ENCODE results near the gene PTPRK.

PTPRK gene

DNA sequence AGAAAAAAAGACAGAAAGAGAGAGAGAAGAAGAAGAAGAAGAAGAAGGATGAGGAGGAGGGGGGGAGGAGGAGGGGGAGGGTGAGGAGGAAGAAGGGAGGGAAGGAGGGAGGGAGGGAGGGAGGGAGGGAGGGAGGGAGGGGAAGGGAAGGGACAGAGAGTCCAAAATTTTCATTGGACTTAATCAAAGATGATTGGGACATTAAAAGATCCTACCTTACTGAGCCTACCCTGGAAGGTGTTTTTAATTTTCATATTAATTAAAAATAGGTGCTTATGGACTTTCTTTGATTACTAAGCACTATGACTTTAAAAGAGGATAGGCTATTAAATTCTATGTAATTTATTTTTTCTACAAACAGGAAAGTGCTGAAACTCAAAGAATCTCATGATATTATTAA is 319.6 kb downstream of the PTPRK start:
- H3K27me3 ChIP-seq (ENCODE audit: control insufficient read depth in 5 of 5, insufficient read depth in 4 of 5, low read length in 5 of 5), result no peaks in the 10 kb centered on the region
- H3K4me1 ChIP-seq (ENCODE audit: control insufficient read depth in 5 of 5, insufficient read depth in 5 of 5, low read length in 5 of 5), result peaks cover 0 to 12% (median 4%) of the 10 kb centered on the region in 5 donors
- H3K9ac ChIP-seq (ENCODE audit: low read length in 5 of 5), result no peak overlapping the region
- no peak overlapping the region for H3K27ac ChIP-seq (ENCODE audit: low read depth, low read length)
- no peak overlapping the region for H3K4me3 ChIP-seq (ENCODE audit: low read depth in 1 of 5, low read length in 5 of 5)
- H3K9me3 ChIP-seq (ENCODE audit: control insufficient read depth in 5 of 5, low read length in 5 of 5), result no peaks in the 10 kb centered on the region
- H3K36me3 ChIP-seq (ENCODE audit: control insufficient read depth in 5 of 5, insufficient read depth in 5 of 5, low read length in 5 of 5), result no peaks in the 10 kb centered on the region

DNA sequence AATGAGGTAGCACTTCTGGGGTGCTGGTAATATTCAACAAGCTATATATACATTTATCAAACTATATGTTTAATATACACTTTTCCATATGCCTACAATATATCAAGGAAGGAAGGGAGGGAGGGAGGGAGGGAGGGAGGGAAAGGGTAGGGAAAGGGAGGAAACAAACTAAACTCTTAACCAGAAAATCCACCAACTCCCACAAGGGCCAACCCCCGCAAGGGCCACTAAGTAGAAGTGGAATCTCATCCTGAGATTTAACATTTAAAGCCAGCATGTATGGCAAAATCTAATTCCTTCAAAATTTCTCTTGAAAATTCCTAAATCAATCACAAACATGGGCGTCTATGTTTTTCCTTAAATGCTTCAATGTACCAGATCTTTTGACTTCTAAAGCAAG is 320.9 kb downstream of the PTPRK start:
- Histone ChIP-seq H3K27me3 (ENCODE audit: control insufficient read depth in 5 of 5, insufficient read depth in 4 of 5, low read length in 5 of 5) (no peaks in the 10 kb centered on the region), H3K9ac (ENCODE audit: low read length in 5 of 5) (no peak overlapping the region), H3K4me1 (ENCODE audit: control insufficient read depth in 5 of 5, insufficient read depth in 5 of 5, low read length in 5 of 5) (peaks cover 0 to 2% (median 0%) of the 10 kb centered on the region in 5 donors), H3K4me3 (ENCODE audit: low read depth in 1 of 5, low read length in 5 of 5) (no peak overlapping the region), H3K27ac (ENCODE audit: low read depth, low read length) (no peak overlapping the region), H3K9me3 (ENCODE audit: control insufficient read depth in 5 of 5, low read length in 5 of 5) (no peaks in the 10 kb centered on the region), H3K36me3 (ENCODE audit: control insufficient read depth in 5 of 5, insufficient read depth in 5 of 5, low read length in 5 of 5) (no peaks in the 10 kb centered on the region)

DNA sequence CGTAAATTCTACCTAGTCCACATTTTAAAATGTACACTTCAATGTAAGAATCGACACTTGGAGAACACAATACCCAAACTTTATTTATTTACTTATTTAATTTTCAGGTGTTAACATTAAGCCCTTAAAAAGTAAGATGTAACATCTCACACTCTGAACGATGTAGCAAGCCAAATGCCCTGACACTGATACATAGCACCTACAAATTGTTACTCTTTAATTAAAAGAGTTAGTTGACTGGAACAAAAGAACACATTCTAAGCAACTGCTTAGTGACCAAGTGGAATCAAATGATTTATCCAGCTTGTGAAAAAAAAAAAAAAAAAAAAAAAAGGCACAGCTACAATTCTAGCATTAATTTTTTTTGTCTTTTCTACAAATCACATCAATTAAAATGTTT is 327.4 kb downstream of the PTPRK start:
- H3K27ac ChIP-seq (ENCODE audit: low read depth, low read length), result no peak overlapping the region
- no peaks in the 10 kb centered on the region for H3K4me1 ChIP-seq (ENCODE audit: control insufficient read depth in 5 of 5, insufficient read depth in 5 of 5, low read length in 5 of 5)
- H3K36me3 ChIP-seq (ENCODE audit: control insufficient read depth in 5 of 5, insufficient read depth in 5 of 5, low read length in 5 of 5), result no peaks in the 10 kb centered on the region
- no peak overlapping the region for H3K4me3 ChIP-seq (ENCODE audit: low read depth in 1 of 5, low read length in 5 of 5)
- H3K9me3 ChIP-seq (ENCODE audit: control insufficient read depth in 5 of 5, low read length in 5 of 5), result no peaks in the 10 kb centered on the region
- no peak overlapping the region for H3K9ac ChIP-seq (ENCODE audit: low read length in 5 of 5)
- no peaks in the 10 kb centered on the region for H3K27me3 ChIP-seq (ENCODE audit: control insufficient read depth in 5 of 5, insufficient read depth in 4 of 5, low read length in 5 of 5)

DNA sequence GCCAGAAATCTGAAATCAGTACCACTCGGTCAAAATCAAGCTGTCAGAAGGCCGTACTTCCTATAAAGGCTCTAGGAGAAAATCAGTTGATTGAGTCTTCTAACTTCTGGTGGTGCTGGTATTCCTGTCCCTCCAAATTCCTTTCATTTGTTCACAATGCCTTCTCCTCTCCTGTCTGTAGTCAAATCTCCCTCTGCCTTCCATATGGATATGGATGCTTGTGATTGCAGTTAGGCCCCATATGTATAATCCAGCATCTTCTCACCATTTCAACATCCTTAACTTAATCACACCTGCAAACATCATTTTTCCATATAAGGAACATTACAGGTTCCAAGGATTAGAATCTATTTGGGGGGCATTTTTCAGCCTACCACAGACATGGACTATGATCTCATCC is 331.7 kb downstream of the PTPRK start:
- Histone ChIP-seq H3K36me3 (ENCODE audit: control insufficient read depth in 5 of 5, insufficient read depth in 5 of 5, low read length in 5 of 5) (peaks cover 0 to 6% (median 4%) of the 10 kb centered on the region in 5 donors), H3K9ac (ENCODE audit: low read length in 5 of 5) (no peak overlapping the region), H3K9me3 (ENCODE audit: control insufficient read depth in 5 of 5, low read length in 5 of 5) (no peaks in the 10 kb centered on the region), H3K4me3 (ENCODE audit: low read depth in 1 of 5, low read length in 5 of 5) (no peak overlapping the region), H3K27me3 (ENCODE audit: control insufficient read depth in 5 of 5, insufficient read depth in 4 of 5, low read length in 5 of 5) (no peaks in the 10 kb centered on the region), H3K27ac (ENCODE audit: low read depth, low read length) (no peak overlapping the region), H3K4me1 (ENCODE audit: control insufficient read depth in 5 of 5, insufficient read depth in 5 of 5, low read length in 5 of 5) (no peaks in the 10 kb centered on the region)

DNA sequence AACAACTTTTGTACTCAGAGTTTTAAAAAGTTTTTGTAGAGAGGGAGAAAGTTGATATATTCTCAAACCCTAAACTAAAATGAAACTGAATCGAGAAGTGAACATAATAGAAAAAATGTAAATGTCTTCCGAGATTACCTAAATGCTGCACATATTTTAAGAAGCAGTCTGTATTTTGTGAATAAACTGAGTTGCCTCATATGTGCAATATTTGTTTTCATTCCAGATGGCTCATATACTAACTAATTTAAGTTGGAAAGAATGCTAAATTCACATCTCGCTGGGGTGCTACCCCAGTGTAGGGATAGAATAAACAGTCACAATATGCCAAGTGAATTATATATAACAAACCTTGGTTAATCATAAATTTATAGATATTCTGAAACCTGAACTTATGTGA is 333.7 kb downstream of the PTPRK start:
- peaks cover 0 to 6% (median 4%) of the 10 kb centered on the region in 5 donors for H3K36me3 ChIP-seq (ENCODE audit: control insufficient read depth in 5 of 5, insufficient read depth in 5 of 5, low read length in 5 of 5)
- no peak overlapping the region for H3K27ac ChIP-seq (ENCODE audit: low read depth, low read length)
- no peaks in the 10 kb centered on the region for H3K27me3 ChIP-seq (ENCODE audit: control insufficient read depth in 5 of 5, insufficient read depth in 4 of 5, low read length in 5 of 5)
- no peaks in the 10 kb centered on the region for H3K4me1 ChIP-seq (ENCODE audit: control insufficient read depth in 5 of 5, insufficient read depth in 5 of 5, low read length in 5 of 5)
- no peak overlapping the region for H3K9ac ChIP-seq (ENCODE audit: low read length in 5 of 5)
- H3K4me3 ChIP-seq (ENCODE audit: low read depth in 1 of 5, low read length in 5 of 5), result no peak overlapping the region
- no peaks in the 10 kb centered on the region for H3K9me3 ChIP-seq (ENCODE audit: control insufficient read depth in 5 of 5, low read length in 5 of 5)

DNA sequence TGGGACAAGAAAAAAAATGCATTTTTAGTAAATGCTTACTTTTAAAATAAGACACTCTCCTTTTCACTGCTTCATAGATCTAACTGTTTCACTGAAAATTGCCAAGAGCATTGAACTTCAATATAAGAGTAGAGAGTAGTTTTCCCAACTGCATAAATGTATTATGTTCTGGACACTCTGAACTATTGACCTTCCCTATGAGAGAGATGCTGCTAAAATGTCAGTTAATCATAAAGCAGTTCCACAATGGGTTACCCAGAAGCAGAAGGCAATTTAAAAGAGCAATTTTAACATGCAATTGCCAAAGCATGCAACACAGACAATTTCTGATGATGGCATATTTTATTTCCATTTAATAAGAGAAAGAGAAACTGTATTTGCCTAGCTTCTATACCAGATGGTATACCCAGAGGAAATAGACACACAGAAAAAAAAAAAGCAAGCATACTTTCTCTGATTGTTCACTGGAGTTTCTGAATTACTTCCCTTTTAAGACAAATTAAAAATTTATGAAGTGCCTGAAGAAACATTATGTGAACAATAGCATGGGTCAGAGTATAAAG is 340.4 kb downstream of the PTPRK start:
- no peaks in the 10 kb centered on the region for H3K27me3 ChIP-seq (ENCODE audit: control insufficient read depth in 5 of 5, insufficient read depth in 4 of 5, low read length in 5 of 5)

DNA sequence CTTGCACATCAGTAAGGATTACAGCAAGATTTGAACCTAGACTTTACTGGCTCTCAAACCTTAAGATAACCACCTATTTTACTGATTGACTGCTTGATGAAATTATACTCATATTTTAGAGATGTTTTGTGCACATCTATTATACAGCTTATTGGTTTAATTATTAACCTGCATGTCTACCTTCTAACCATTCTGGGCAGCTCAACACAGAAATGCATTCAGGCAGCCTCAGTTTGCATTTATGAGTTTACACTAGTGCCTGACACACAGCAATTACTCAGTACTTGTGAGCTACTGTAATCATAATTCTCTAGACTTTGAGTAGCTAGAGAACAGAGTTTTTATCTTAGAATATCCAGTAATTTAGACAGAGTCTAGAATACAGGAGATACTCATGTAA is 345.7 kb downstream of the PTPRK start:
- no peak overlapping the region for H3K9ac ChIP-seq (ENCODE audit: low read length in 5 of 5)

More for the DNA sequence above, 340.4 kb downstream of the PTPRK start:
- Histone ChIP-seq H3K4me1 (ENCODE audit: control insufficient read depth in 5 of 5, insufficient read depth in 5 of 5, low read length in 5 of 5) (peaks cover 0 to 8% (median 2%) of the 10 kb centered on the region in 5 donors), H3K36me3 (ENCODE audit: control insufficient read depth in 5 of 5, insufficient read depth in 5 of 5, low read length in 5 of 5) (peaks cover 0 to 6% (median 4%) of the 10 kb centered on the region in 5 donors), H3K9me3 (ENCODE audit: control insufficient read depth in 5 of 5, low read length in 5 of 5) (no peaks in the 10 kb centered on the region), H3K27ac (ENCODE audit: low read depth, low read length) (no peak overlapping the region), H3K9ac (ENCODE audit: low read length in 5 of 5) (no peak overlapping the region), H3K4me3 (ENCODE audit: low read depth in 1 of 5, low read length in 5 of 5) (no peak overlapping the region)

DNA sequence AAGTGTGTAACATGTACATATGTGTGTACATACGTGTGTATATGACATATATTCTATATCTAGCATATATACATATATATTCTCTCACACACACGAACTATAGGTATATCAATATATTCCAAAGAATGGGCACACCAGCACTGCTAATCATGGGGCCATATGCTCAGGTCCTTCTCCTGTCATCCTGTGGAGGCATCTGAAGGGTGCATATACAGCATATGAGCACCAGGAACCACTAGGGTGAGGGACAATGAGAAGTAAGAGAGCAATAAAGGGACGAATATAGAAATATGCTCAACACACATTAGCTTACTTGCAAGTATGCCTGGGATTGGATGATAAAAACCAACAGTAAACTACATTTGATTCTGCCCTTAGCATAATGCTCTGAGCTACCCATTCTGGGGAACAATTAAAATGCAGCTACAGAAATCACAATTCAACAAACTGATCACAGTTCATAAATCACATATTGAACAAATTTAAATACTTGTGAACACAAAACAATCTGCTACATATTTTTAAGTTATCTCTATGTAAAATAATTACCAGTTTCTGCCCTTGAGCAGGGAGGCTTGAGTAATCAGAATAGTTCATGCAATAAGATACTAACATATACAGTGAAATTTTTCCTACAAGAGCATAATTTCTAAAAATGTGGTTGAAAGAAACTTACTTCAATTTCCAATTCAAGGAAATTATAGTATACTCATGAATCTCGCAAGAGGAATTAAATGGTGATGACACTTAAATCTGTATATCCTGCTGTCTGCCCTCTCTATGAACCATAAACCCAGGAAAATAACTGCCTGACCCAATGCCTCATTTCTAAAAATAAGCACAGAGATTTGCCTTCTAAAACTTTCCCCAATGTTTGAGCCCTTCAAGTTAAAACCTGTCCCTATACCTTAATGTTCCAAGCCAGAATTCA is 347.4 kb downstream of the PTPRK start:
- no peaks in the 10 kb centered on the region for H3K36me3 ChIP-seq (ENCODE audit: control insufficient read depth in 5 of 5, insufficient read depth in 5 of 5, low read length in 5 of 5)
- no peak overlapping the region for H3K4me3 ChIP-seq (ENCODE audit: low read depth in 1 of 5, low read length in 5 of 5)
- H3K9me3 ChIP-seq (ENCODE audit: control insufficient read depth in 5 of 5, low read length in 5 of 5), result no peaks in the 10 kb centered on the region
- H3K27me3 ChIP-seq (ENCODE audit: control insufficient read depth in 5 of 5, insufficient read depth in 4 of 5, low read length in 5 of 5), result no peaks in the 10 kb centered on the region
- H3K4me1 ChIP-seq (ENCODE audit: control insufficient read depth in 5 of 5, insufficient read depth in 5 of 5, low read length in 5 of 5), result no peaks in the 10 kb centered on the region
- no peak overlapping the region for H3K9ac ChIP-seq (ENCODE audit: low read length in 5 of 5)
- no peak overlapping the region for H3K27ac ChIP-seq (ENCODE audit: low read depth, low read length)

More for the DNA sequence above, 345.7 kb downstream of the PTPRK start:
- no peaks in the 10 kb centered on the region for H3K4me1 ChIP-seq (ENCODE audit: control insufficient read depth in 5 of 5, insufficient read depth in 5 of 5, low read length in 5 of 5)
- H3K36me3 ChIP-seq (ENCODE audit: control insufficient read depth in 5 of 5, insufficient read depth in 5 of 5, low read length in 5 of 5), result no peaks in the 10 kb centered on the region
- no peaks in the 10 kb centered on the region for H3K9me3 ChIP-seq (ENCODE audit: control insufficient read depth in 5 of 5, low read length in 5 of 5)
- H3K27ac ChIP-seq (ENCODE audit: low read depth, low read length), result no peak overlapping the region
- no peaks in the 10 kb centered on the region for H3K27me3 ChIP-seq (ENCODE audit: control insufficient read depth in 5 of 5, insufficient read depth in 4 of 5, low read length in 5 of 5)
- no peak overlapping the region for H3K4me3 ChIP-seq (ENCODE audit: low read depth in 1 of 5, low read length in 5 of 5)

DNA sequence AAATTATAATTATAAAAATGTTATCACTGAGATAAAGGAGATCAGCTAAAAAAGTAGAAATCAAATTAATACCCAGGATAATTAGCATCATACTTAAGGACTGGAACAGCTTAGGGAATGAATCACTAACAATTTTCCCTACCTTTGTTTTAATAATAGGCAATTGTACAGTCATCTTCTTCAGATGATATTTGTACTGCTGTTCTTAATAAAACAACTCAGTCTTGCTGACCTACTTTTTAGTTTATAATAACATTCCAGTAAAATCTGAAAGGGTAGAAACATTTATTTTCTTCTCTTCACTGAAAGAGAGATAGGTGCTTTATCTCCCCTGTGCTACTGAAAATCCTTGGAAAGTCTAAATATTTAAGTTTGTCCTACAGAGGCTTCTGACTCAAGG is 348.3 kb downstream of the PTPRK start:
- Histone ChIP-seq H3K27ac (ENCODE audit: low read depth, low read length) (no peak overlapping the region), H3K27me3 (ENCODE audit: control insufficient read depth in 5 of 5, insufficient read depth in 4 of 5, low read length in 5 of 5) (no peaks in the 10 kb centered on the region), H3K9ac (ENCODE audit: low read length in 5 of 5) (no peak overlapping the region), H3K4me3 (ENCODE audit: low read depth in 1 of 5, low read length in 5 of 5) (no peak overlapping the region), H3K36me3 (ENCODE audit: control insufficient read depth in 5 of 5, insufficient read depth in 5 of 5, low read length in 5 of 5) (no peaks in the 10 kb centered on the region), H3K4me1 (ENCODE audit: control insufficient read depth in 5 of 5, insufficient read depth in 5 of 5, low read length in 5 of 5) (no peaks in the 10 kb centered on the region), H3K9me3 (ENCODE audit: control insufficient read depth in 5 of 5, low read length in 5 of 5) (no peaks in the 10 kb centered on the region)

DNA sequence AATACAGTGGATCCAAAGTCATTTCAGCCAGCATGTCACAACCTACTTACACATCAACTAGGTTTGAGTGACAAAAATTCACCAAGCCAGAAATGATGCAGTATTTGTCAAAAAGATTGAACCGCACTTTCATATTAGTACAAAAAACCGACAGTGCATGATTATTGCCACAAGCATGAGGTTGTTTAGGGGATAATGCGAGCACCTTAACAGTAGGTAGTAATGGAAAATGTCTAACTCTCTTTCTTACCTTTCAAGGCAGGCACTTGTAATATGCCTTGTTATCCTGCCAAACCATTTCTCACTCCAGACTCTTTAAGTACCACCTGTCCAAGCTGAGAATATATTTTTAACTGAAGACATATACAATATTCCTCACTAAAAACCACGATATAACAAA is 349.2 kb downstream of the PTPRK start:
- Histone ChIP-seq H3K27me3 (ENCODE audit: control insufficient read depth in 5 of 5, insufficient read depth in 4 of 5, low read length in 5 of 5) (no peaks in the 10 kb centered on the region), H3K36me3 (ENCODE audit: control insufficient read depth in 5 of 5, insufficient read depth in 5 of 5, low read length in 5 of 5) (no peaks in the 10 kb centered on the region), H3K27ac (ENCODE audit: low read depth, low read length) (no peak overlapping the region), H3K4me1 (ENCODE audit: control insufficient read depth in 5 of 5, insufficient read depth in 5 of 5, low read length in 5 of 5) (no peaks in the 10 kb centered on the region), H3K4me3 (ENCODE audit: low read depth in 1 of 5, low read length in 5 of 5) (no peak overlapping the region), H3K9ac (ENCODE audit: low read length in 5 of 5) (no peak overlapping the region), H3K9me3 (ENCODE audit: control insufficient read depth in 5 of 5, low read length in 5 of 5) (no peaks in the 10 kb centered on the region)

Measured in subcutaneous abdominal adipose tissue (tissue), 5 donors.